GM19467 (cell line): Measurements from ENCODE around the gene NLRP5.

Experiments
- ATAC-seq: cut with Tn5 transposase; IDR thresholded peaks from one replicate; pipeline ENCODE4 v1.9.1; 2021; ENCODE audit warnings: mild to moderate bottlenecking, moderate library complexity; ENCODE audit not compliant: unreplicated experiment

The NLRP5 gene

GRCh38 chr19:56071151-56071550 is 84.6 kb downstream of the NLRP5 start:
- no peak for ATAC-seq

GRCh38 chr19:56076498-56076897 is 89.9 kb downstream of the NLRP5 start:
- no peak for ATAC-seq

GRCh38 chr19:56079609-56080008 is 93.0 kb downstream of the NLRP5 start:
- ATAC-seq = no peak

- peak; percentile 66 for ATAC-seq
Measured at GRCh38 chr19:56080669-56081401, 94.3 kb downstream of the NLRP5 start.

GRCh38 chr19:56083668-56084067 is 97.1 kb downstream of the NLRP5 start:
- no peak for ATAC-seq

- no peak for ATAC-seq
Measured at GRCh38 chr19:56084835-56085536, 98.4 kb downstream of the NLRP5 start.

GRCh38 chr19:56085571-56086275 is 99.1 kb downstream of the NLRP5 start:
- ATAC-seq = no peak

GRCh38 chr19:56086671-56087430 is 100.3 kb downstream of the NLRP5 start:
- no peak for ATAC-seq

- ATAC-seq = no peak
Measured at GRCh38 chr19:56087647-56088496, 101.3 kb downstream of the NLRP5 start.

GRCh38 chr19:56088497-56089215 is 102.1 kb downstream of the NLRP5 start:
- no peak for ATAC-seq

GRCh38 chr19:56089344-56089743 is 102.8 kb downstream of the NLRP5 start:
- no peak for ATAC-seq

- no peak for ATAC-seq
Measured at GRCh38 chr19:56091066-56091490, 104.5 kb downstream of the NLRP5 start.

GRCh38 chr19:56091751-56092546 is 105.4 kb downstream of the NLRP5 start:
- ATAC-seq = no peak

GRCh38 chr19:56092685-56093631 is 106.4 kb downstream of the NLRP5 start:
- ATAC-seq = no peak

GRCh38 chr19:56094449-56094848 is 107.9 kb downstream of the NLRP5 start:
- no peak for ATAC-seq

- no peak for ATAC-seq
Measured at GRCh38 chr19:56096665-56097064, 110.1 kb downstream of the NLRP5 start.

GRCh38 chr19:56097306-56097705 is 110.7 kb downstream of the NLRP5 start:
- no peak for ATAC-seq

GRCh38 chr19:56097776-56098175 is 111.2 kb downstream of the NLRP5 start:
- no peak for ATAC-seq
